DMS114 treated with DMSO at 0.1 percent for 48 hours (cell line): ENCODE results near the gene HNRNPUL1.
"Not testable (repeated sequence)": the region's sequence is repeated elsewhere in the genome, so short reads cannot be mapped to it uniquely, and the experiment has no call there.

Experiments used
- DNase-seq: peaks from one replicate; lab custom pipeline; 2025; ENCODE audit not compliant: unreplicated experiment; lab: John Stamatoyannopoulos, UW

The HNRNPUL1 gene

GRCh38 chr19:41324231-41324702 is 60.1 kb downstream of the HNRNPUL1 start:
- DNase-seq, result no peak

- no peak for DNase-seq
Observed at GRCh38 chr19:41324921-41325639, 60.9 kb downstream of the HNRNPUL1 start.

- no peak for DNase-seq
Observed at GRCh38 chr19:41325640-41325946, 61.4 kb downstream of the HNRNPUL1 start.

GRCh38 chr19:41325947-41326706 is 62.0 kb downstream of the HNRNPUL1 start:
- no peak for DNase-seq

- no peak for DNase-seq
Observed at GRCh38 chr19:41327076-41327575, 63.0 kb downstream of the HNRNPUL1 start.

- DNase-seq, result no peak
Observed at GRCh38 chr19:41327576-41328156, 63.5 kb downstream of the HNRNPUL1 start.

- DNase-seq, result no peak
Observed at GRCh38 chr19:41328157-41328841, 64.1 kb downstream of the HNRNPUL1 start.

- no peak for DNase-seq
Observed at GRCh38 chr19:41328842-41329225, 64.7 kb downstream of the HNRNPUL1 start.

GRCh38 chr19:41330481-41330880 is 66.3 kb downstream of the HNRNPUL1 start:
- DNase-seq, result no peak

- no peak for DNase-seq
Observed at GRCh38 chr19:41330946-41331678, 66.9 kb downstream of the HNRNPUL1 start.

- DNase-seq, result no peak
Observed at GRCh38 chr19:41332000-41332399, 67.8 kb downstream of the HNRNPUL1 start.

GRCh38 chr19:41332468-41332867 is 68.3 kb downstream of the HNRNPUL1 start:
- DNase-seq, result no peak

- no peak for DNase-seq
Observed at GRCh38 chr19:41334793-41335192, 70.6 kb downstream of the HNRNPUL1 start.

GRCh38 chr19:41335467-41335866 is 71.3 kb downstream of the HNRNPUL1 start:
- no peak for DNase-seq

GRCh38 chr19:41339936-41340335 is 75.8 kb downstream of the HNRNPUL1 start:
- no peak for DNase-seq

- no peak for DNase-seq
Observed at GRCh38 chr19:41341669-41342490, 77.7 kb downstream of the HNRNPUL1 start.

GRCh38 chr19:41344162-41344561 is 80.0 kb downstream of the HNRNPUL1 start:
- DNase-seq, result no peak

- DNase-seq, result not testable (repeated sequence)
Observed at GRCh38 chr19:41346916-41347315, 82.7 kb downstream of the HNRNPUL1 start.

GRCh38 chr19:41350735-41351338 is 86.7 kb downstream of the HNRNPUL1 start:
- no peak for DNase-seq
